ENCODE measurements around the gene ADRA1B.

Gene ADRA1B

DNA sequence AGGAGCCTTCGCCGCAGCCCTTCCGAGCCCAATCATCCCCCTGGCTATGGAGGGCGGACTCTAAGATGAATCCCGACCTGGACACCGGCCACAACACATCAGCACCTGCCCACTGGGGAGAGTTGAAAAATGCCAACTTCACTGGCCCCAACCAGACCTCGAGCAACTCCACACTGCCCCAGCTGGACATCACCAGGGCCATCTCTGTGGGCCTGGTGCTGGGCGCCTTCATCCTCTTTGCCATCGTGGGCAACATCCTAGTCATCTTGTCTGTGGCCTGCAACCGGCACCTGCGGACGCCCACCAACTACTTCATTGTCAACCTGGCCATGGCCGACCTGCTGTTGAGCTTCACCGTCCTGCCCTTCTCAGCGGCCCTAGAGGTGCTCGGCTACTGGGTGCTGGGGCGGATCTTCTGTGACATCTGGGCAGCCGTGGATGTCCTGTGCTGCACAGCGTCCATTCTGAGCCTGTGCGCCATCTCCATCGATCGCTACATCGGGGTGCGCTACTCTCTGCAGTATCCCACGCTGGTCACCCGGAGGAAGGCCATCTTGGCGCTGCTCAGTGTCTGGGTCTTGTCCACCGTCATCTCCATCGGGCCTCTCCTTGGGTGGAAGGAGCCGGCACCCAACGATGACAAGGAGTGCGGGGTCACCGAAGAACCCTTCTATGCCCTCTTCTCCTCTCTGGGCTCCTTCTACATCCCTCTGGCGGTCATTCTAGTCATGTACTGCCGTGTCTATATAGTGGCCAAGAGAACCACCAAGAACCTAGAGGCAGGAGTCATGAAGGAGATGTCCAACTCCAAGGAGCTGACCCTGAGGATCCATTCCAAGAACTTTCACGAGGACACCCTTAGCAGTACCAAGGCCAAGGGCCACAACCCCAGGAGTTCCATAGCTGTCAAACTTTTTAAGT is 819 bp downstream of the ADRA1B start:
- peak overlapping the region; percentile 45 for H3K4me3 ChIP-seq (ENCODE audit: low read depth, low read length)
- no peak for DNase-seq (ENCODE audit: low read depth)

DNA sequence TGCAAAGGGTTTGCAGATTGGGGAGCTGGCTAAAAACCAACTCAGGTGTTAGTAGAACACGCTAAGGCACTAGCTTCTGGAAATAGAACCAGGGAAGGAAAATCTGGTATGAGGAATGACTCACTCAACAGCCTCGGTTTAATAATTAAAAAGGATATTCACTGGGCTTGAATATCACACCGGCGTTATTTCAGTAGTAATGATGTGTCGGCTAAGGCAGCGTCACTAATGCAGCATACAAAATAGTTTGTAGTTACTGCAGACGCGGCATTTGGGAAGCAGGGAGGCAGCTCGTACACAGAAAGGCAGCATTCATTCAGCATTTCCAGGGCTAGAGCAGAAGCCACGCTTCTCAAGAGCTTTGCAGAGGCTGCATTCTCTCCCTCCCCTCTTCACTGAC is 1.7 kb downstream of the ADRA1B start:
- DNase-seq (ENCODE audit: low read depth): no peak

DNA sequence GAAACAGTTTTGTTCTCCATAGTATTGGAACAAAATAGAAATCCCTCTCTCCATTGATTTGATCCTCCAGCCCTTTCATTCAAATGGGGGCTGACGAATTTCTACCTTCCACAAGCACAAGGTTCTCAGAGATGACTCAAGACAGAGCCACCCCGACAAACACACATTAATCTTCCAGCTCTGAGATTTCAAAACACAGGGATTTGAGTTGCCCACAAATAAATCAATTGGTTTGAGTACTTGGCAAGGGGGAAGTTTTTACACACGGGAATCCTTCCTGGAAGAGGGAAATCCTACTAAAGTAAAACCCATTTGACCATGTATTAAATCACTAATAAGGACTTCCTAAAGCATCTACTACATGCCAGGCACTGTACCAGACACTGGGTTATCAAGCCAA is 5.4 kb downstream of the ADRA1B start:
- DNase-seq (ENCODE audit: low read depth): no peak
- no peak overlapping the region for H3K4me3 ChIP-seq (ENCODE audit: low read depth, low read length)

More for the DNA sequence above, 1.7 kb downstream of the ADRA1B start:
- peak overlapping the region; percentile 10 for H3K4me3 ChIP-seq (ENCODE audit: low read depth, low read length)

DNA sequence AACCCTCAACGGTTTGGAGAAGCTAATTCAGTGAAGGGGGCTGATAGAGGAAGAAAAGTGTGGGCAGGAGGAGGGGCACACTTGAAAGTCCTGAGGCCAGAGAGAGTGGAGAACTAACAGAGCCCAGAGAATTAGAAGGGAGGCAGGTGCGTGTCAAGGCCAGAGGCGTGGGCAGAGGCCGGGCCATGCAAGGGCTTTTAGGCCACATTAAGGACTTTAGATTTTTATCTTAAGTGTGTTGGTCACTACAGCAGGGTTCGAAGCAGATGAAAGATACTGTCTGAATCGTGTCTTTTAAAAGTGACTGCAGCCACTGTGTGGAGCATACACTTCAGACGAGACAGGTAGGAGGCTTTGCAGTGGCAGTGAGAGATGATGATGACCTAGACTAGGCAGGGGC is 6.7 kb downstream of the ADRA1B start:
- H3K4me3 ChIP-seq (ENCODE audit: low read depth, low read length): no peak overlapping the region
- no peak for DNase-seq (ENCODE audit: low read depth)

DNA sequence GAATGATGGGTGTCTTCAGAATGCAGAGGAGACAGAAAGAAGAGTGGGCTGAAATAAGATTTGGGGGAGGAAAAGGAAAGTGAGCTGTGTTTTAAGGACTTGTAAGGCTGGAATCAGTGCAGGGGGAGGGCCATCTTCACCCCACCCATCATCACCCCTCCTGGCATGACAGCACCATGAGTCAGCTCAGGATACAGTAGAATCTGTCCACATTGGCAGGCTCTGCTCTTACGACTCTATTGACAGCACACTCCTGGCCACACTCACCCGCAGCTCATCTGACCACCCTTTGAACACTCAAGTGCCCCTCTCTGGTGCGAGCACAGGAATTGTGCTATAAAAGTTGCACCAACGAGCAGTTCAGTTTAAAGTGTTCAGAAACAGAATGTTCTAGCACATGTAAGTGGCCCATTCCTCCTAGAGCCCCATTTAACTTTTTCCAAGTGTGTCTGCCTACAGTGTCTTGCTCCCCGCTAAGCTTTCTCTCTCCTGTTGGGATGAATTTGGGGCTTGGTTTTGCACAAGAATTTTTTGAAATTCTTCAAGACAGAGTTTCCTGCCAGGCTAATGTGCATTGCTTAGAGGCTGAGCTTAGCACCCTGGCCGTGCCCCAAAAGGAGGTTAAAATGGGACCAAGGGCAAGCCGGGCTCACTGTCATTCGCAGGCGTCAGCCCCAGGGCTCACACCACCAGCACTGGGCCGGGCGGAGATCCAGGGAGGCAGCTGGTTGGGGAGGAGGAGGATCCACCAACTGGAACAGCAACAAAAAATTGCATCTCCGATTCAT is 12.0 kb downstream of the ADRA1B start:
- peak; percentile 79 for DNase-seq (ENCODE audit: low read depth)
- peak overlapping the region; percentile 7 for H3K4me3 ChIP-seq (ENCODE audit: low read depth, low read length)

DNA sequence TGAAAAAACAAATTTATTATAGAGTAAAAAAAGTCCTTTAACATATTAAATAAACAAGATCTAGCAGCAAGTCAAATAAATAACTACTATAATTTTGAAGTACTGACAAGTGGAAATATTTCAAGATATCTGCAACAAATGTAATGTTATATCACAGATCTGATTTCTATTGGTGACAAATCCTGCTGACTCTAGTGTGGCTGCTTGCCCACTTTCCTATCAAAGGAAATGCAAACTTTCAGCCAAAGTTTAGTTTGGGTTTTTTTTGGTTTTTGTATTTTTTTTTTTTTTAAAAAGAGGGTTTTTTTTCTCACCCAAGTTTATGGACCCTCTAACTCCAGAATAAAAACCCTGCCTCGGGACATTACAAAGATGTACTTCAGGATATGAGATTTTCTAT is 12.9 kb downstream of the ADRA1B start:
- DNase-seq (ENCODE audit: low read depth): no peak
- H3K4me3 ChIP-seq (ENCODE audit: low read depth, low read length): no peak overlapping the region

DNA sequence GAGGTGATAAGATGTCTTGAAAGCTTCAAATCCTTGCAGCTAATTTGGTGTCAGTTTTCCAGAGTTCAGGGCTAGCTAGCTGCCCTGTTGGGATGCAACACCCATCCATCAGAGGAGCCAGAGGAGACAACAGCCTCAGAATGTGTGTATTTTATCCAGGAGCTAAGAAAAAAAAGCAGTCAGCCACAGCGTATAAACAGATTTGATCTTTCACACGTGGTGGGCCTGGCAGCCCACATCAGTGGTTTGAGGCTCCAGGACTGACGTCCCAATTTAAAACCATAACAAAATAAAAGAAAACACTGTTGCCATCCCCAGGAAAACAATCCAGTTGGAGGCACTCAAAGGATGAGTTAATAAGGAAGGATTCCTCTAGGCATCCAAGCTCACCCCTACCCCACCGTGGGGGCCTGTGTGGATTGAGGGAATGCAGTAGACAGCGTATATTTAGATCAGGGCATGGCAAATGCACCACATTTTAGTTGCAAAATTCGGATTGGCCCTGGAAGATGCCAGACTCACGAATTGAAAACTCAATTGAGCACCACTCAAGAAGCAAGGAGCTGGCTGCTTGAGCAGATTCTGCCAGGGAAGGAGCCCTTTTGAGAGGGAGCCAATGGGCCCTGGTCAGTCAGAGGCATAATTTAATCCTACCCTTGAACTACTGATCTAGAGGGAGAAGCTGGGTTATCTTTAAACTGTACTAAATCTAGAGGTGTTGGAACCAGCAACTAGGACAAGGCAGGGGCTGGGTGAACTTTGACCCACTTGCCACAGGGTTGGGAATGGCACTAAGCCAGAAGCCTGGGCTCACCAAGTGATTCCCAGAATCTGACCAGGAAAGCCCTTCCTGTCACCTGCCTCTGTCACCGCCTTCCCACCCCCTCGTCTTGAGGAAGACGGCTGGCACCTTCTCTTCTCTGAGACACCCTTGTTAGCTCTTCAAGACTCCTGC is 17.5 kb downstream of the ADRA1B start:
- H3K4me3 ChIP-seq (ENCODE audit: low read depth, low read length): no peak overlapping the region
- no peak for DNase-seq (ENCODE audit: low read depth)

DNA sequence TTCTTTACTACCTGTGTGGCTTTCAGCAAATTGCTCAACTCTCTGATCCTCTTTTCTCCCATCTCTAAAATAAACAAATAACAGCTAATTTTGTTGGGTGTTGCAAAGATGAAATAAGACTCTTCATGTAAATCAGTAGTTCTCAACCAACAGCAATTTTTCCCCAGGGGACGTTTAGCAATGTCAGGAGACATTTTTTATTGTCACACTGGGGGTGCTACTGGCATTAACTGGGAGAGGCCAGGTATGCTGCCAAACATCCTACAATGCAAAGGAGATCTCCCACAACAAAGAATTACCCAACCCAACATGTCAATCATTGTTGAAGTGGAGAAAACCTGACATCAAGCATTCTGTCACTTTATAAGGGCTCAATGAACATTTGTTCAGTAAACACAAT is 19.7 kb downstream of the ADRA1B start:
- DNase-seq (ENCODE audit: low read depth): no peak
- no peak overlapping the region for H3K4me3 ChIP-seq (ENCODE audit: low read depth, low read length)

DNA sequence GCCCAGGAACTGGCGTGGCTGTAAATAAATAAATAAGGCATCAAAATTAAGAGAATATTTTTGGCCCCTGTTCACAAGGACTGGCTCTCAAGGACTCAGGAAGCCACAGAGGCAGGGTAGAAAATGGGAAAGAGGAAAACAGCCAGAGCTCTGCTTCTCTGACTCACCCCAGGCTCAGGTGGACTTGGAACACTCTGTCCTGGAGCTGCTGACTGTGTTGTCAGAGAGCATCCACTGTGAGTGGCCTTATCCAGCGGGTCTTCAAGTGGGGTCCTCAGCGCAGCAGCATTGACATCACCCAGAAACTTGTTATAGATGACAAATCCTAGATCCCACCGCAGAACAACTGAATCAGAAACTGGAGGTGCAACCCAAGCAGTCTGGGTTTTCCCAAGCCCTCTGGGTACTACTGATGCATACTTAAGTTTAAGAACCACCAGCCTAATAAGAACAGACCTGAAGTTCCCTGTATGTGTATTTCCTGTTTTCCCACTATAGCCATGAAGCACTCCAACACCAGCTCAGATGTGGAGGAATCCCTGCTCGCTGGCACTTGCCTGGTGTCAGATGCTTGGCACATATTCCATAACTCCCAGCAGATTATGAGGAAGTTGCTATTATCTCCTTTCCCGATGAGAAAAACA is 20.5 kb downstream of the ADRA1B start:
- H3K4me3 ChIP-seq (ENCODE audit: low read depth, low read length): no peak overlapping the region
- DNase-seq (ENCODE audit: low read depth): peak; percentile 82

DNA sequence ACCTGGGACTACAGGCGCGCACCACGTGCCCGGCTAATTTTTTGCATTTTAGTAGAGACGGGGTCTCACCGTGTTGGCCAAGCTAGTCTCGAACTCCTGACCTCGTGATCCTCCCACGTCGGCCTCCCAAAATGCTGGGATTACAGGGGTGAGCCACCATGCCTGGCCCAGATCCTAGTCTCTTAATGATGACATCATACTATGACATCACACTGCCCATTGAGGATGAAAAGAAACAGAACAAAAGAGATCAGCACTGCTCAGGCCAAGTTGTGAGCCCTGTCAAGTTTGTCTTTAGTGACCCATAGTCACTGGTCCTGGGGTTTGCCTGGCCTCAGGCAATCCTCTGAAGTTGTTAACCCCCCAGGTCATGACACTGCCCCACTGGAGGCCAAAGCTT is 21.3 kb downstream of the ADRA1B start:
- no peak for DNase-seq (ENCODE audit: low read depth)
- H3K4me3 ChIP-seq (ENCODE audit: low read depth, low read length): no peak overlapping the region

DNA sequence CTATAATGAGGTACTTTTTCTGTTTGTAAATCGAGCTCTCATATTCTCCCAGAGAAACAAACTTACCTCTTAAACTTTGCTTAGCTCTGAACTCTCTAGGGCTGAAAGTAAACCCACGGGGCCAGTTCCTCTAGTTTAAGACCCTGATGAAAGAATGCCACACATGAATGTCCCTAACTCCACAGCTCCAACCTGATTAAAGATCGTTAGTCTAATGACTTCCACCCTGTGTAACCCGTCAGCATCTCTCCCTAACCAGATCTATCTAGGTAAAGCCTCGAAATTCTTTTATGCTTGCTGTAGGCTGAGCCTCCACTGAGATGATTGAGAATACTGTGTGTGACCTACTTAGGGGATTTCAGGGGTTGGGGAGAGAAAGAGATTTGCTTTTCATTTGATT is 27.0 kb downstream of the ADRA1B start:
- no peak overlapping the region for H3K4me3 ChIP-seq (ENCODE audit: low read depth, low read length)
- DNase-seq (ENCODE audit: low read depth): no peak

DNA sequence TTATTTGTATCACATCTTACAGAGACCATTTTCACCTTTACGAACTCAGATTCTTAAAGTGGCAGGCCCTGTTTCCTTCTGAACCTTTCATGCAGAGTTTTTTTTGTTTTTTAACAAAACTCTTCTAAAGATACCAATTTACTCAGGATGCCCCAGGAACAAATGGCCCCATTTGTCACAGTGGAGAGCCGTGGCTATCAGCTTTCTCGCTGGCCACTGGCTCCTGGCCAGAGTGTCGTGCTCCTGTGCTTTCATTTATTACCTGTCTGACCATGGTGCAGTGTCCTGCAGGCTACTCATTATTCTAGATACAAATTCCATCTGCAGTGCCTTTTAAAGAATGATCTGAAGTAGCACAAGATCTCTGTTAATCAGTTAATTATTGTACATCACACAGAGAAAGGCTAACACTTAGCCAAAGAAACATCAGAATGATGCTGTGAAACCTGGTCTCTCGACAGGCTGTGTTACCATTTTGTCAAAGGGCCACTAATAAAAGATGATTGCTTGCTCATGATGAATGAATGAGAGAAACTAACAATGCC is 27.8 kb downstream of the ADRA1B start:
- no peak overlapping the region for H3K4me3 ChIP-seq (ENCODE audit: low read depth, low read length)
- no peak for DNase-seq (ENCODE audit: low read depth)

DNA sequence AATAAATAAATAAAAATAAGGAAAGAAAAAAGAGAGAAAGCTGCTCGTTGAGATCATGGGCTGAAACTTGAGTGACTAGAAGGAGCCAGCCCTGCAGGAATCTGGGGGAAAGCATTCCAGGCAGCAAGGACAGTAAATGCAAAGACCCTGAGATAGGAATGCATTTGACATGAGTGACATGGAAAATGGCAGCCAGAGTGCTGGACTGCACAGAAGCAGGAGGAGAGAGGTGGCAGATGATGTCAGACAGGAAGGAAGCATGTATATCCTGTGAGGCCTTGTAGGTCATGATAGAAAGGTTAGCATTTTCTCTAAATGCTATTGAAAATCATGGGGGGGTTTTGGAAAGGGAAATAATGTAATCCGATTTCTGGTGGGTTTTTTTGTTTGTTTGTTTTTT is 29.1 kb downstream of the ADRA1B start:
- H3K4me3 ChIP-seq (ENCODE audit: low read depth, low read length): no peak overlapping the region
- no peak for DNase-seq (ENCODE audit: low read depth)

DNA sequence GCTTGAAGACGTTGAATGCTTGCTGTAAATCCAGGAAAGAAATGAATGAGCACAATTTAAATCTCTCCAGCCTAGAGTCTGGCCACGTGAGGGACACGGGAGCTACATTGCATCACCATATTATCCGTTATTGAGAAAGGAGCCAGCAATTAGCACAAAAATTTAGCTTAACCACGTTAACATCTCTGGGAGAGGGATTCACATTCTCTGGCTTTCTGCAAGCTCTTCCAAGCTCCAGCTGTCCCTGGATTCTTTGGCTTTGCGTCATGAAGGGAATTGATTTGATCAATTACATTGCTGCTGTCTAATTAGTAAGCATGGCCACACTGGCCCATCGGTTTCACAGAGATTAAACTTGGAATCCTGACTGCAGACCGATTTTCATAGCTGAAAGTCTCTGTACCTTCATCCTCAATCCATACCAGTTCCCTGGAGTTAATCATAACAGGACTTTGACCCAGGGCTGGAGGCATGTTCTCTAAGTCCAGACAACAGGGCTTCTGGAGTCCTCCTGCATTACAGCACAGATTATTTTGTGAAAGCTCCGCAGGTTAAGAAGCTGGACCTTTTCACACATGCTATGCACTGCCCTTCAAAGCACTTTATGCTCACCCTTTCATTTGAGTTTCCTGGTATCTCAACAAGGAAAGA is 31.6 kb downstream of the ADRA1B start:
- DNase-seq (ENCODE audit: low read depth): no peak
- no peak overlapping the region for H3K4me3 ChIP-seq (ENCODE audit: low read depth, low read length)

DNA sequence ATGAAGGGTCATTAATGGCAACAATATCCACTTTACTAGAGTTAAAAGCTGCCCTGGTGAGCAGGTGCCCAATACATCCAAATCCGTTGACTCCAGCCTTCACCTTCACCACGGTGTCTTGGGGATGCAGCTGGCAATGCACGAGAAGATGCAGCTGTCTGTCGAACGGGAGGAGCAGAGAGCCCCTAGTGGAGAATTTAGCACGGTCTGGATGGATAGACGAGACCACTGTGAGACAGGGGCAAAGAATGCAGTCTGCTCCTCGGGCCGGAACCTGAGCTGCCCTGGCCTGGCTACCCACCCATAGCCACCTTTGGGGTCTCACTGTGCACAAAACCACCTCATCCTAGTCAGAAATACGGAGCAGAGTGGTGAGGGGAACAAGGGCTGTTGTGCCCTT is 35.1 kb downstream of the ADRA1B start:
- no peak for DNase-seq (ENCODE audit: low read depth)
- H3K4me3 ChIP-seq (ENCODE audit: low read depth, low read length): no peak overlapping the region

DNA sequence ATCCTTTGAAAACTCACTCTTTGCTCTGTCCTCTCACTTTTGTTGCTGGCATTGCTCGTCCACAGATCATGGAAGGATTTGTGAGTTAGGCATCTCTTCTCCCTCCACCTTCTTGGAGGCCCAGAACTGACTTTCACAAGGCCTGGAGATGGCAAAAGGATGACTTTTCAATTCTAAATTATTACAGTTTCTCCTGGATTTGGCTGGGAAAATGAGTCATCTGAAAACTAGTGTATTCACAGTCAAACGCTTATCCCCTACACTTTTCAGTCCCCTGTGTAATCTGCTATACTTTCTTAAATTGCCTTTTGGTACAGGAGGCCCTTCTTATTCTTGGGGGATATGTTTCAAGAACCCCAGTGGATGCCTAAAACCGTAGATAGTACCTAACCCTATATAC is 35.6 kb downstream of the ADRA1B start:
- DNase-seq (ENCODE audit: low read depth): no peak
- no peak overlapping the region for H3K4me3 ChIP-seq (ENCODE audit: low read depth, low read length)

DNA sequence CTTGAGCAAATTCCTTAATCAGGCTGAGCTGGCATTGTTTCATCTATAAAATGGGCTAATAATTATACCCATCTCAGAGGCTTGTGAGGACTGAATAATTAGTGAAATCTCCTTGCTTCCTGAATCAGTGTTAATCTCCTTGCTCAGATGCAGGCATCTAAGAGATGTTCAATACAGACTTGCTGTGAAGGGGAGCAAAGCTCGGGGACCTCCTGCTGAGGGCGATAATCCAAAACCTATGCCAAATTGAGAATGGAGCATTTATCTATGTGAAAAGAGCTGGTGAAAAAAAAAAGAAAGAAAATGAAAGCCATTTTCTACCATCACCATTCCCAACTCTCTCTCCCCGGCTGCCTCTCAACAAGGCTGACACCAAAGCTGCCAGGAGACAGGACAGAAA is 37.3 kb downstream of the ADRA1B start:
- no peak for DNase-seq (ENCODE audit: low read depth)
- no peak overlapping the region for H3K4me3 ChIP-seq (ENCODE audit: low read depth, low read length)

DNA sequence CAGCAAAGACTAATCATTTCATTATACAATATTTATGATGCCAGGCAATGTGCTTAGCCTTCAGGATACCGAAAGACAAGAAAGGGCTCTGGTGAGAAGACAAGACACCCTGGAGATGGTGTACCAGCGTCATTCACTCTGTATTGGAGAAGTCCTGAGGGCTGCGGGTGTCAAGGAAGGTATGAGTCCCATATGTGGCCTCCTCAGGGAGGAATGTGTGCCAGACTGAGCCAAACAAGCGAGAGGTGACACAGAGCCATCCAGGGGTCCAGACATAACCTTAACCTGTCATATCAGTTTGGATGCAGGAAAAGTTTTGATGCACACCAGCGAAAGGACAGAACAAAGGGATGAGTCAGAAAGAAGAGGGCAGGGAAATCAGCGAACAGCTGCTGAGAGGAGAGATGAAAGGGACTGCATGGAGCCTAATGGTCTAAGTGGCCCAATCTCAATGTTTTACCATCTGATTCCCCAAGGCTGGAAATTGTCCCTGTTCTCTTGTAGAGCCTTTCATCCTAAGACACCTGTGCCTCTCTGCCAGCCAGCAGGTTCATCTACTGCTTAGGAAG is 38.9 kb downstream of the ADRA1B start:
- H3K4me3 ChIP-seq (ENCODE audit: low read depth, low read length): no peak overlapping the region
- no peak for DNase-seq (ENCODE audit: low read depth)

Measured in skeletal muscle cell (primary cell).